ENCODE results near the gene SF3B3. TPM values are rescaled to one million over a fixed set of nuclear protein-coding genes. Genes with fewer than 3 reads are reported as not detected.
"Not testable (repeated sequence)": the region's sequence is repeated elsewhere in the genome, so short reads cannot be mapped to it uniquely, and the experiment has no call there.

The SF3B3 gene
- total RNA-seq, 4 donors from 2014 or later, result 138 to 233 (median 143) TPM

DNA sequence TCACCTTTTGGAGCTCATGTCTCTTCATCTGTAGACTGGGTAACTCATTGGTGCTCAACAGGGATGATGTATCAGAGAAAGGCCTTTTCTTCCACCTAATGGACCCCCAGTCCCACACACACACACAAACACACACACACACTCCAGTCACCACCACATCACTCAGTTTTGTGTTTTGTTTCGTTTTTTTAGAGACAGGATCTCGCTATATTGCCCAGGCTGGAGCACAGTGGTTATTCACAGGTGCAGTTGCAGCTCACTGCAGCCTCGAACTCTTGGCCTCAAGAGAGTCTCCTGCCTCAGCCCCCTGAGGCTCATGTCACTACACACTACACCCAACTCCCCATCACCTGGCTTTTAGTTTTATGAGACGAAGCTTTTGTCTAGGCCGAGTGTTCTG, 55.6 kb downstream of the SF3B3 start:
- DNase-seq (ENCODE audit: low spot score in 2 of 2), result no peak
- TF ChIP-seq, protein P1, sequence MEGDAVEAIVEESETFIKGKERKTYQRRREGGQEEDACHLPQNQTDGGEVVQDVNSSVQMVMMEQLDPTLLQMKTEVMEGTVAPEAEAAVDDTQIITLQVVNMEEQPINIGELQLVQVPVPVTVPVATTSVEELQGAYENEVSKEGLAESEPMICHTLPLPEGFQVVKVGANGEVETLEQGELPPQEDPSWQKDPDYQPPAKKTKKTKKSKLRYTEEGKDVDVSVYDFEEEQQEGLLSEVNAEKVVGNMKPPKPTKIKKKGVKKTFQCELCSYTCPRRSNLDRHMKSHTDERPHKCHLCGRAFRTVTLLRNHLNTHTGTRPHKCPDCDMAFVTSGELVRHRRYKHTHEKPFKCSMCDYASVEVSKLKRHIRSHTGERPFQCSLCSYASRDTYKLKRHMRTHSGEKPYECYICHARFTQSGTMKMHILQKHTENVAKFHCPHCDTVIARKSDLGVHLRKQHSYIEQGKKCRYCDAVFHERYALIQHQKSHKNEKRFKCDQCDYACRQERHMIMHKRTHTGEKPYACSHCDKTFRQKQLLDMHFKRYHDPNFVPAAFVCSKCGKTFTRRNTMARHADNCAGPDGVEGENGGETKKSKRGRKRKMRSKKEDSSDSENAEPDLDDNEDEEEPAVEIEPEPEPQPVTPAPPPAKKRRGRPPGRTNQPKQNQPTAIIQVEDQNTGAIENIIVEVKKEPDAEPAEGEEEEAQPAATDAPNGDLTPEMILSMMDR (IDR thresholded peaks at IDR 0.05), result no peak
- TF ChIP-seq POLR2A (IDR thresholded peaks at IDR 0.05), result no peak
- 61 to 73% methylated on average over 5 of the region's 5 CpGs for WGBS, 2 donors
- no peak overlapping the region for H3K4me3 ChIP-seq (ENCODE audit: low read depth, poor library complexity, severe bottlenecking)
- intact Hi-C loops (cut with DNase I; ENCODE audit: low total_unique reads), result no loop called here

DNA sequence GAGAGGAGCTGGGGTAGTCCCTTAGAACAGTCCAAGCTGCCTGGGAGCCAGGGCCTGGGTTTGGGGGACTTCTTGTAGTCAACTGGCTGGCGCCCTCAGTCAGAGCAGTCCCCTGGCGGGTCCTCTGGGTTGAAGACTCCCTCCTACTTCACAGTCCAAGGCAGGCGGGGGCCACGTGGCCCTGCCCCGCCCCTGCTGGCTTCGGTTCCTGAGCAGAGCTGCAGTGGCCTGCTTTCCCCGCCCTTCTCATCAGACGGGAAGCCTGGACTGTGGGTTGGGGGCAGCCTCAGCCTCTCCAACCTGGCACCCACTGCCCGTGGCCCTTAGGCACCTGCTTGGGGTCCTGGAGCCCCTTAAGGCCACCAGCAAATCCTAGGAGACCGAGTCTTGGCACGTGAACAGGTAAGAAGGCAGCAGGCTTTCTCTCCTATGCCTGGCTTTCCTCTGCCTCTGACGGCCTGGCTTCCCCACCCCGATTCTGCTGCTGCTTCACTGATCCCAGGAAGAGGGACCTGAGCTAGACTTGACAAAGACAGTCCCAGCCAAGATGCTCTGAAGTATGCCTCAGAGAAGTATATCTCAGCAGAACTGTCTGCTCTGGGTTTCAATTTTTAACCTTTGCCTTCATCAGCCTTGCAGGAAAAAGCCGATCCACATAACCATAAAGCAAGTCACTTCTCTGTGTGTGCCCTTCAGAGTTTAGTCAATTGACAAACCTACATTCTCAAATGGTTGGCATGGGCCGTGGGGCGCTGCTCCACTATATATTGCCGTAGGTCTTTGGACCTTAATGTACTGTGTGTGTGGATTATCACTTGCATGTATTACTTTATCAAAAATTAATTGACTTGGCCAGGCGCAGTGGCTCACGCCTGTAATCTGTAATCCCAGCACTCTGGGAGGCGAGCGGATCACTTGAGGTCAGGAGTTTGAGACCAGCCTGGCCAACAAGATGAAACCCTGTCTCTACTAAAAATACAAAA, 56.3 kb downstream of the SF3B3 start:
- intact Hi-C loops (cut with DNase I; ENCODE audit: low total_unique reads), result no loop called here
- 45 to 46% methylated on average over 19 to 21 of the region's 21 CpGs for WGBS, 2 donors
- DNase-seq (ENCODE audit: low spot score in 2 of 2), result no peak
- H3K4me3 ChIP-seq (ENCODE audit: low read depth, poor library complexity, severe bottlenecking), result no peak overlapping the region
- no peak for TF ChIP-seq POLR2A (IDR thresholded peaks at IDR 0.05)
- TF ChIP-seq, protein P1 (IDR thresholded peaks at IDR 0.05), result no peak

DNA sequence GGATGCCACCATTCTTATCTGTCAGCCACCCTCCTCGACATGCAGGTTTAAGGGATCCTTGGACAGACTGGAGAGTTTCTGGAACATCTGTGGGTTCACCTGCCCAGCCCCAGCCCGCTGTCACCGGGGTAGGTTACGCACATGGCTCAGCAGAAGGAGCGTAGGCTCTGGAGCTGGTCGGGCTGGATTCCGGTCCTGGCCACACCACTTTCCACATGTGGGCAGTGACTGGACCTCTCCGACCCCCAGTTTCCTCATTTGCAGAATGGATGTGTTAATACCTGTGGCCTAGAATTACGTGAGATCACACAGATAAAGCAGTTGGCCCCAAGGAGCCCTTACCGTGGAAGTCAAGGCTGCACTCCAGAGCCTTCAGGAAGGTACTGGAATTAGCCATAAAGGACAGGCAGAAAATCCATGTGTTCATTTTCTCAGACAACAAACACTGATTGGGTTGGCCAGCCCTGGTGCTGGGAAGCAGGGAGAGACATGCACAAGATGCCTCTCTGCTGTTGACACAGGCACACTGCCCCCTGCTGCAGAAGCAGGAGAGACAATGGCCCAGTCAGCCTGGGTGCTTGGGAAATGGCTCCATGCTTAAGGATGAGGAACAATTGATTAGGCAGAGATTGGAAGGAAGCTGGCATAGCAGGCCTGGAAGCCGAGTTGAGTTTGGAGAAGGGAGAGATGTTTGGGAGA, 58.8 kb downstream of the SF3B3 start:
- no peak overlapping the region for H3K4me3 ChIP-seq (ENCODE audit: low read depth, poor library complexity, severe bottlenecking)
- no peak for DNase-seq (ENCODE audit: low spot score in 2 of 2)
- TF ChIP-seq POLR2A (IDR thresholded peaks at IDR 0.05), result no peak
- TF ChIP-seq, protein P1 (IDR thresholded peaks at IDR 0.05), result no peak
- intact Hi-C loops (cut with DNase I; ENCODE audit: low total_unique reads), result loop anchor here (1.0 kb wide), 1 partner anchor 18 kb away; no protein-coding TSS in a partner anchor
- WGBS, 2 donors, result 71 to 77% methylated on average over 11 of the region's 11 CpGs

DNA sequence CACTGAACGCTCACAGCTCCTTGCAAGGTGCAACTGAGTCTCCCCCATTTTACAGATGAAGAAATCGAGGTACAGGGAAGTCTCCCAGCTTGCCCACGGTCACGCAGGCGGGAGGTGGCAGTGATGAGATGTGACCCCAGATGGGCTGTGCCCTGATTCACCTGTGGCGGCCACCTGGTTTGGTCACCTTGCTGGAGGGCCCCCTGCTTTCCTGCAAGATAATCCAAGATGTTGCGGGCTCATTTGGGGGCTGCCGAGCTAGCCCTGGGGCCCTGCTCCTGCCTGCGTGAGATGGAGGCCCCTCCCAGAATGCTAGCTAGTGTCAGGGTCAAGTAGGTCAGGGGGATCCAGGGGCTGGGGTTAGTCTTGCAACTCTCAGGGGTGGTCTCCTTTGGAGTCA, 63.1 kb downstream of the SF3B3 start:
- TF ChIP-seq, protein P1 (IDR thresholded peaks at IDR 0.05), result no peak
- no peak for TF ChIP-seq POLR2A (IDR thresholded peaks at IDR 0.05)
- H3K4me3 ChIP-seq (ENCODE audit: low read depth, poor library complexity, severe bottlenecking), result no peak overlapping the region
- 94% methylated on average over 9 of the region's 9 CpGs for WGBS, 2 donors
- intact Hi-C loops (cut with DNase I; ENCODE audit: low total_unique reads), result no loop called here
- DNase-seq (ENCODE audit: low spot score in 2 of 2), result no peak

DNA sequence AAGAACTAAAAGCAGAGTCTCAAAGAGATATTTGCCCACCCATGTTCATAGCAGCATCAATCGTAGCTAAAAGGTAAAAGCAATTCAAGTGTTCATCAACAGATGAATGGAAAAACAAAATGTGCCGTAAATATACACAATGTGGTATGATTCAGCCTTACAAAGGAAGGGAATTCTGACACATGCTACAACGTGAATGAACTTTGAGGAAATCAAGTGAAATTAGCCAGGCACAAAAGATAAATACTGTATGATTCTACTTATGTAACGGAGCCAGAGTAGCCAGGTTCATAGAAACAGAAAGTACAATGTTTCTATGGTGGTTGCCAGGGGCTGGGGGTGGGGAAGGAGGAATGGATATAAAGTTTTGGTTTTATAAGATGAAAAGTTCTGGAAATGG, 64.9 kb downstream of the SF3B3 start:
- intact Hi-C loops (cut with DNase I; ENCODE audit: low total_unique reads), result no loop called here
- WGBS, 2 donors, result 32 to 33% methylated on average over 4 of the region's 4 CpGs
- H3K4me3 ChIP-seq (ENCODE audit: low read depth, poor library complexity, severe bottlenecking), result no peak overlapping the region
- TF ChIP-seq, protein P1 (IDR thresholded peaks at IDR 0.05), result no peak
- TF ChIP-seq POLR2A (IDR thresholded peaks at IDR 0.05), result no peak
- no peak for DNase-seq (ENCODE audit: low spot score in 2 of 2)

DNA sequence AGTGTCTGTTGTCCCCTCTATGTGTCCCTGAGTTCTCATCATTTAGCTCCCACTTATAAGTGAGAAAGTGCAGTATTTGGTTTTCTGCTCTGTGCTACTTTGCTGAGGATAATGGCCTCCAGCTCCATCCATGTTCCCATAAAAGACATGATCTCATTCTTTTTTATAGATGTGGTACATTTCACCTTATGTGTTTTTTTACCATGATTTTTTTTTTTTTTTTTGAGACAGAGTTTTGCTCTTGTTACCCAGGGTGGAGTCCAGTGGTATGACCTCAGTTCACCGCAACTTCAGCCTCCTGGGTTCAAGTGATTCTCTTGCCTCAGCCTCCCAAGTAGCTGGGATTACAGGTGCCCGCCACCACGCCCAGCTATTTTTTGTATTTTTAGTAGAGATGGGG, 65.8 kb downstream of the SF3B3 start:
- WGBS, 2 donors, result 94 to 95% methylated on average over 3 of the region's 3 CpGs
- intact Hi-C loops (cut with DNase I; ENCODE audit: low total_unique reads); H3K4me3 ChIP-seq (ENCODE audit: low read depth, poor library complexity, severe bottlenecking); DNase-seq (ENCODE audit: low spot score in 2 of 2): not testable (repeated sequence)
